Neural cell (in vitro differentiated cells): ENCODE measurements around the gene SLC29A2. TPM values are rescaled to one million over a fixed set of nuclear protein-coding genes. Genes with fewer than 3 reads are reported as not detected.
"Not testable (repeated sequence)": the region's sequence is repeated elsewhere in the genome, so short reads cannot be mapped to it uniquely, and the experiment has no call there.

ENCODE experiments used
- H2AFZ ChIP-seq: fragments of 200-600, 300-800 bp; sonication (generic), shearing (Covaris generic); 2 replicates; pipeline ENCODE4 v1.6.0; 2014; ENCODE audit warnings: low read depth, mild to moderate bottlenecking, antibody characterized with exemption, low read length, moderate library complexity
- H3F3A ChIP-seq: fragments of 200-600 bp; shearing (Covaris generic); 2 replicates; pipeline ENCODE4 v1.6.1; 2016; ENCODE audit warnings: mild to moderate bottlenecking, moderate library complexity, mixed read lengths, antibody characterized with exemption, low read length; ENCODE audit not compliant: insufficient read depth, poor library complexity, severe bottlenecking
- H3K27ac ChIP-seq: fragments of 200-600, 300-800 bp; sonication (generic), shearing (Covaris generic); 2 replicates; pipeline ENCODE4 v1.5.1; 2014; ENCODE audit warnings: mild to moderate bottlenecking, low read length, moderate library complexity
- H3K27me3 ChIP-seq: fragments of 300-800, 200-600 bp; sonication (generic), shearing (Covaris generic); 2 replicates; pipeline ENCODE4 v1.6.0; 2014; ENCODE audit warnings: mild to moderate bottlenecking, low read depth, low read length, moderate library complexity; ENCODE audit not compliant: insufficient read depth
- H3K36me3 ChIP-seq: fragments of 300-800, 200-600 bp; sonication (generic), shearing (Covaris generic); 2 replicates; pipeline ENCODE4 v1.5.1; 2014; ENCODE audit warnings: mild to moderate bottlenecking, antibody characterized with exemption, low read length, moderate library complexity; ENCODE audit not compliant: insufficient read depth
- H3K4me2 ChIP-seq: fragments of 300-800, 200-600 bp; sonication (generic), shearing (Covaris generic); 2 replicates; pipeline ENCODE4 v1.6.0; 2014; ENCODE audit warnings: mild to moderate bottlenecking, low read length
- H3K4me3 ChIP-seq: fragments of 300-800, 200-600 bp; sonication (generic), shearing (Covaris generic); 2 replicates; pipeline ENCODE4 v1.5.1; 2014; ENCODE audit warnings: mild to moderate bottlenecking, low read length, moderate library complexity
- H3K79me2 ChIP-seq: fragments of 200-600 bp; shearing (Covaris generic); replicated peaks from 2 replicates; pipeline ENCODE4 v1.6.0; 2014; ENCODE audit warnings: mild to moderate bottlenecking, low read length, moderate library complexity; ENCODE audit not compliant: insufficient read depth
- H3K9ac ChIP-seq: fragments of 300-800, 200-600 bp; sonication (generic), shearing (Covaris generic); 2 replicates; pipeline ENCODE4 v1.6.1; 2016; ENCODE audit warnings: mild to moderate bottlenecking, low read length, mixed read lengths
- H3K9me2 ChIP-seq: fragments of 200-600 bp; shearing (Covaris generic); 2 replicates; pipeline ENCODE4 v1.6.1; 2016; ENCODE audit warnings: mild to moderate bottlenecking, low read length, mixed read lengths; ENCODE audit not compliant: insufficient read depth
- H3K9me3 ChIP-seq: fragments of 200-600, 300-800 bp; sonication (generic), shearing (Covaris generic); 2 replicates; pipeline ENCODE4 v1.6.1; 2016; ENCODE audit warnings: mild to moderate bottlenecking, mixed run types, low read length, moderate library complexity, mixed read lengths
- H4K20me1 ChIP-seq: fragments of 200-600 bp; shearing (Covaris generic); 2 replicates; pipeline ENCODE4 v1.6.1; 2016; ENCODE audit warnings: mild to moderate bottlenecking, mixed run types; ENCODE audit not compliant: insufficient read depth
- CTCF ChIP-seq: fragments of 450-650 bp; IDR thresholded peaks from 2 replicates; pipeline ENCODE4 v1.5.1; 2014; ENCODE audit warnings: antibody characterized with exemption, mild to moderate bottlenecking, moderate library complexity; ENCODE audit not compliant: poor library complexity, severe bottlenecking
- EP300 ChIP-seq: fragments of 450-650 bp; conservative IDR thresholded peaks from 2 replicates; pipeline ENCODE4 v1.6.1; 2014; ENCODE audit warnings: antibody characterized with exemption, mild to moderate bottlenecking, moderate library complexity; ENCODE audit not compliant: poor library complexity, severe bottlenecking
- EZH2 ChIP-seq: fragments of 200-600, 300-800 bp; shearing (Covaris generic), sonication (generic); IDR thresholded peaks from 2 replicates; pipeline ENCODE4 v1.6.1; 2014; ENCODE audit warnings: antibody characterized with exemption, low read length, borderline replicate concordance, mild to moderate bottlenecking; ENCODE audit not compliant: insufficient read depth, poor library complexity, severe bottlenecking
- POLR2AphosphoS5 ChIP-seq: IDR thresholded peaks from 2 replicates; pipeline ENCODE4 v1.6.1; 2012
- RAD21 ChIP-seq: fragments of 450-650 bp; conservative IDR thresholded peaks from 2 replicates; pipeline ENCODE4 v1.6.1; 2014; ENCODE audit warnings: antibody characterized with exemption, mild to moderate bottlenecking, moderate library complexity
- REST ChIP-seq: IDR thresholded peaks from 2 replicates; pipeline ENCODE4 v1.6.1; 2012; ENCODE audit warnings: borderline replicate concordance
- TAF1 ChIP-seq: IDR thresholded peaks from 2 replicates; pipeline ENCODE4 v1.6.1; 2012; ENCODE audit warnings: low read depth
- polyA plus RNA-seq: library from polyadenylated mRNA; depleted of rRNA; stranded (reverse); fragments of >200 nt; gene quantifications from 2 replicates; pipeline ENCODE4 v1.2.3, GENCODE V29; 2014

Gene SLC29A2
- polyA plus RNA-seq, 1 donor from 2014 or later: 1.7 TPM

GRCh38 chr11:66322732-66323427, 48.7 kb downstream of the SLC29A2 start:
- Histone ChIP-seq H3K4me3 (no peak overlapping the region), H3K27me3 (no peaks in the 10 kb centered on the region), H3K9me3 (no peaks in the 10 kb centered on the region), H3K36me3 (no peaks in the 10 kb centered on the region), H4K20me1 (no peaks in the 10 kb centered on the region), H3K27ac (no peak overlapping the region), H3K4me2 (no peak overlapping the region), H3K79me2 (no peaks in the 10 kb centered on the region), H3K9me2 (no peaks in the 10 kb centered on the region), H2AFZ (no peak overlapping the region), H3F3A (no peaks in the 10 kb centered on the region), H3K9ac (no peak overlapping the region)
- TF ChIP-seq TAF1 (no peak), RAD21 (no peak), REST (no peak), CTCF (no peak), POLR2AphosphoS5 (no peak), EP300 (no peak)

GRCh38 chr11:66321606-66322005, 50.0 kb downstream of the SLC29A2 start:
- no peaks in the 10 kb centered on the region for H3K79me2 ChIP-seq
- H4K20me1 ChIP-seq: no peaks in the 10 kb centered on the region
- no peak overlapping the region for H2AFZ ChIP-seq
- no peak overlapping the region for H3K4me3 ChIP-seq
- TF ChIP-seq RAD21 (no peak), EZH2 (no peak), CTCF (no peak), EP300 (no peak), POLR2AphosphoS5 (no peak)
- H3K9me3 ChIP-seq: no peaks in the 10 kb centered on the region
- no peak overlapping the region for H3K27ac ChIP-seq
- no peak overlapping the region for H3K4me2 ChIP-seq
- H3K9ac ChIP-seq: no peak overlapping the region
- no peaks in the 10 kb centered on the region for H3F3A ChIP-seq
- no peaks in the 10 kb centered on the region for H3K36me3 ChIP-seq
- no peaks in the 10 kb centered on the region for H3K27me3 ChIP-seq
- no peaks in the 10 kb centered on the region for H3K9me2 ChIP-seq

- not testable (repeated sequence) for H4K20me1 ChIP-seq, H3K27ac ChIP-seq, H3K36me3 ChIP-seq, H3K4me3 ChIP-seq, H3K9ac ChIP-seq, H3K9me3 ChIP-seq, H3K27me3 ChIP-seq, H3K9me2 ChIP-seq, H3K79me2 ChIP-seq, H2AFZ ChIP-seq, H3K4me2 ChIP-seq, H3F3A ChIP-seq
These were observed 50.8 kb downstream of the SLC29A2 start for GRCh38 chr11:66320748-66321147.

- not testable (repeated sequence) for H3K79me2 ChIP-seq, H3K4me3 ChIP-seq, H3F3A ChIP-seq, H3K36me3 ChIP-seq, H3K27ac ChIP-seq, H3K9me3 ChIP-seq, H4K20me1 ChIP-seq, H3K4me2 ChIP-seq, H3K9ac ChIP-seq, H3K9me2 ChIP-seq, H3K27me3 ChIP-seq, H2AFZ ChIP-seq
These were observed 51.3 kb downstream of the SLC29A2 start for GRCh38 chr11:66320289-66320688.
